Cerebellar nuclear complex (tissue), 1 donor: Measurements from ENCODE around the gene FAM174B.

Experiments
- DNase-seq, 2 experiments: peaks; one replicate each; lab custom pipeline; 2025; lab: John Stamatoyannopoulos, UW

The FAM174B gene

DNA sequence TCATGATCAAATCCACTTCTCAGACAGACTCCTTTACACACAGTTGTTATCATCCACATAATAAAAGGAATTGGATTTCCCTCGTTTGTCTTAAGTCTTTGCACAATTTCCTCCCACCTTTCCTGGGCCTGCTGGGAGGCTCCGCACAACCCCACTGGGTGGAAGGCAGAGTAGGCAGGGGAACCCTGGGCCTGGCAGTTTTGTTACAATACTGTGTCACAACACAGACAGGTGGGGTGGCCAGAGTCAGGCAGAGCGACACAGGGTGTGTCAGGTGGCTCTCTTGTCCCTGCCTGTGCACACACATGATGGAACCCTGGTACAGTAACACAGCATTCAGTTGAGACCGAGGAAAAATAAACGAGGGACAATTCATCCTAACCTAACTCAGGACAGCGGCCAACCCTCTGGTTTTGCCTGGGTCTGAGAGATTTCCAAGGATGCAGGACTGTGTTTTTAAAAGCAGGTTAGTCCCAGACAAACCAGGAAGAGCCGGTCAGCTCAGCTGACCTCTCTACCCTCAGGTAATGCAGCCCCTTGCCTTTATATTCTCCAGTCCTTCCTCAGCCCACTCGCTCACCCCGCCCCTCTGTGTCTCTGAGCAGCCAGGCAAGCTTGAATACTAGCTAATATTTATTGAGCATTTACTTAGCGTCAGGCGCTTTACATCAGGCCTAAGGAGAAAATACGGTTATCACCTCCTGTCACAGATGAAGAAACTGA, 8.8 kb upstream of the FAM174B start:
- DNase-seq = no peak

DNA sequence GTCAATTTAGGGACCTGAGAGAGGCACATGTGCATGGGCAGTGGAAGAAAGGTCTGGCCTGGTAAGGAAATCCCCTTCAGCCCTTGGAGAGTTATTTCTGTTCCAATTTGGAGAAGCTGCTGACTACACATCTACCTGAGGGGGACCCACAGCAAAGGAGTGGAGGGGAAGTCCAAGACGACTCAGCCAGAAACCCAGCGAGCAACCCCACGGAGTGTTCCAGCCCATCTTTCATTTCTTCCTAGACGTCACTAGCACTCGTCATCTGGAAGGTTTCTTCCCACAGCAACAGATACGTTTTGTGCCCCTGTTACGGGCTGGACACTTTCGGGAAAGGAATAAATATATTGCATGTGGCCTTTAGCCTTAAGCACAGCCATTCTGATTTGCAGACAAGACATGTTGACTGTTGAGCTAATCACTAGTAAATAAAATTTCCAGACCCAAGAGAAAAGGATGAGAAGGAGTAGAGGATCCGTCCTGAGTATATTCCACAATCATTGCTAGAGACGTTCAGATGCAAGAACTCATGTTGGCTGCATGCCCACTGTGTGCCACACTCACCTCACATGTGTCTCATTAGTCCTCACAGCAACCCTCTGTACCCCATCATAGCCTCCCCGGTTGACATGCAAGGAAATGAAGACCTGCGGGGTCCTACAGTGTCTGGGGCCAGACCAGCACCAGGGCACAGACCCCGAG, 7.8 kb upstream of the FAM174B start:
- no peak for DNase-seq

DNA sequence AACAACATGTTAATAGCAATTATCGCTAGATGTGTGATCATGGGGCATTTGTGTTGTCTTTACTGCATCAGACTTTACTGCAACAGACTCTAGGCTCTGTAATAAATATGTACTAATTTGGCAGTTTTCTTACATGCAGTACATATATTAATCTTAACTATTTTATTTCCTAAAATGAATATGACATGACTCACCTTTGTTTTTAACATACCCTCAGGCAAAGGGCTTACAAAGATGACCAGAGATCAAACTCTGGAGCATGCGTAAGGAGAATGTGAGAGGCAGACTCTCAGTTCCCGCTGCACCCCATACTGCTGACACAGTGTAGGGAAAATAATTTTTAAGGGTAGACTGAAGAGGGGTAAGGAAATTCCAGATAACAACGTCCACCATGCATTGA, 7.2 kb upstream of the FAM174B start:
- no peak for DNase-seq

DNA sequence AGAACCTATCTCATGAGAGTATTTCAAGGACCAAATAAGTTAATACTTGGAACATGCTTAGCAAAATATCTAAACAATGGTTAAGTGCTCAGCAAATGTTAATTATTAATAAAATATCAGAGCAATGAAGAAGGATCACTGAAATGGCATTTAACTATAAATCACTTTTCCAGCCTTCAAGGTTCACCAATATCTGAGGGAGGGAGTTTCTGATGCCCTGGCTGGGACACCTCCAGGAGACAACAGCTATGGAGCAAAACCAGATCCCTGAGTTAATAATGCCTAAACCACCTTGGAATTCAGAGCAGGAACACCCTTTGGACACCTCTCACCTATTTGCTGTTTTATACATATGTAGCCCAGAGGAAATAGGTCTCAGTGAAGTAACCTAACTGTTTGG, 6.4 kb upstream of the FAM174B start:
- no peak for DNase-seq

DNA sequence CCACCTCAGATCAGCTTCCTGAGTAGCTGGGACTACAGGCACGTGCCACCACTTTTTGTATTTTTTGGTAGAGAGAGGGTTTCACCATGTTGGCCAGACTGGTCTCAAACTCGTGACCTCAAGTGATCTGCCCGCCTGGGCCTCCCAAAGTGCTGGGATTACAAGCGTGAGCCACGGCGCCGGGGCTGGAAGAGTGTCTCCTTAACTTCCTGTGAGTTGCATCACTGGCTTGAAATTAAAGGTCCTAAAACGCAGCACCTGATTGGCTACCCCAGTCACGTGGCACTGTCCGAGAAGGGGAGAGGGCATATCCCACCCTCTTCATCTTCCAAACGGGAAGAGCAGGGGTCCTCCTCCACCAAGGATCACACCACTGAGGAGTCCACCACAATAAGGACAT, 5.5 kb upstream of the FAM174B start:
- DNase-seq = no peak

DNA sequence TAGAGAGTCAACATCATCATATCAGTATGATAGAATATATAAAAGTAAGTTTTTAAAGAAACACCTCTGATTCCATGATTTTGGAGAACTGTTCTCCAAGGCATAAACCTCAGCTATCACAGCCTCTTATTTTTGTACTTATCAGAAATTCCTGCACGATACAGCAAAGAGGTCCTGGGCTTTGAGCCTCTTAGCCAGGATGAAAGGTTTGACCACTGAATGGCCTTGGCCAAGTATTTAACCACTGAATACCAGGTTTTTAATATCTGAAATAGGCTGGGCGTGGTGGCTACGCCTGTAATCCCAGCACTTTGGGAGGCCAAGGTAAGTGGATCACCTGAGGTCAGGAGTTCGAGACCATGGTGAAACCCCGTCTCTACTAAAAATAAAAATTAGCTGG, 1.9 kb upstream of the FAM174B start:
- DNase-seq = no peak

DNA sequence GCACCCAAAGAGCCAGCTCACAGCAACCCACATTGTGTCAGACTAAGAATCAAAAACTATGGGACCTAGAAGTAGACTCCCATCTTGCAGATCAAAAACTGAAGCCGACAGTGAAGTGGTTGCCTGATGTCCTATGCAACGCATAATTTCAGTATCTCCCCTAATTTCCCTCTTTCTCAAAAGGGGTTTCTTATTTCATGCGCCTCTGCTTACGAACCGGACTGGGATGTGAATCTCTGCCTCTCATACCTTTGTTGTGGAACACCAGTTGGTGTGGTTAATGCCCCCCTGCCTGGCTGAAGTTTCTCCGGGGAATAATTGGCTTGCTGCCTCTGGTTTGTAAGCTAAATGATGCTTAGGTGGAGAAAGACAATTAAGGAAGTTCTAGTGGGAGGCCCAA, 514 bp upstream of the FAM174B start:
- DNase-seq = no peak

DNA sequence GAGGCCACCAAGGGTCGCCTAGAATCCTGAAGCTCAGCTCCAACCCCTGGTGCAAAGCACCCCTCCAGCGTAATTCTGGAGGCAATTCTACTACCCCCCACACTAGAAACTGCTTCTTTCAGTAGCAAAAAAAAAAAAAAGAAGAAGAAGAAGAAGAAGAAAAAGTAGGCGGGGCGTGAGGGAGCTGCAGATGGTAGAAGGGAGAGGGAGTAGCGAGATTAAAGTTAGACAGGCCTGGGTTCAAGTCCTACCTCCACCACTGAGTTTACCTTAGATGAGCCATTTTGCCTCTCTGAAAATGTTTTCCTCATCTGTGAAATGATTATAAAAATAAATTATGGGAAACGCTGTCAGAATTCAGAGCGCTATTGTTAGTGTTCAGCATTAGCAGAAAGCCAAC, 913 bp downstream of the FAM174B start:
- DNase-seq = no peak

DNA sequence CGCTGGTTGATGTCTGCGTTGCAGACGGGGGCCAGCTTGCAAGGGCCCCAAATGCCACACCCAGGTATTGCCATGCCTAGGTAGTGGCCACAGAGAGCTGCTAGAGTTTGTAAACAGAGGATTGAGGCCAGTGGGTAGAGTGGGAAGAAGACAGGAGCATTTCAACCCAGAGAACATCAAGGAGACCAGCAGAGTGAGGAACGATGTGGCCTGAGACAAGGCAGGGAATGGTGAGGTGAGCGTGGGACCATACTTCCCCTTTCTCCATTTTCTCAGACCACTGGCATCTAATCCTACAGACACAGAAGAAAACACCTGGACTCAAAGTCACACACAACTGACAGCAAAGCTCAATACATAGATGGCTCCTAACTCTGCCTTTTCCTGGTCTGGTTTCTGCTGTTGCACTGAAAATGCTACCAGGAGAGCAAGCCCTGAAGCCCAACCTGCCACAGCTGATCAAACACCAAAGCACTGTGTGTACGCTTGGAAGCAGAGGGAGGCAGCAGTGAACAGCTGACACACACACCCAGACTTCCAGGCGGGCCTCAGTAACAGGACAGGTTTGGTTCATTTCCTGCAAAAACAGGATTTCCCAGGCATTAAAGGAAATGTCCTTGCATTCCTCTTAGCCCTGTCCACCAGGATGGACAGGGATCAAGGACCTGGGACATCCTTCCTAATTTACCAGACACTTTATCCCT, 1.6 kb downstream of the FAM174B start:
- no peak for DNase-seq

DNA sequence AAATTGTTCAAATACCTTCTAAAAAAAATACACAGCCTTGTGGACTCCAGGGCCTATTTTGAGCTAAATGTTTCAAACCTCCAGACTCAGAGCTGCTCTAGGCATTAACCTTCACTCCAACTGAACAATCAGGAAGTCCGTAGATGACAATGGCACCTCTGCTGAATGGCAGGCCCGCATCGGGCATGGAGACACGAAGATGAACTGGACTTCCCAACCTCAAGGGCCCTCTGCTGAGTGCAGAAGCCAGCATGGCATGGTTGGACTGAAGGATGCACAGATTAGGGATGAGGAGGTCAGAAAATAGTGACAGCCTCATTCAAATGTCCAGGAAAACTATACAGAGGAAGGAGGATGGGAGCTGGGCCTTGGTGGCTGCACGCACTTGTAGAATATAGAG, 2.2 kb downstream of the FAM174B start:
- no peak for DNase-seq

DNA sequence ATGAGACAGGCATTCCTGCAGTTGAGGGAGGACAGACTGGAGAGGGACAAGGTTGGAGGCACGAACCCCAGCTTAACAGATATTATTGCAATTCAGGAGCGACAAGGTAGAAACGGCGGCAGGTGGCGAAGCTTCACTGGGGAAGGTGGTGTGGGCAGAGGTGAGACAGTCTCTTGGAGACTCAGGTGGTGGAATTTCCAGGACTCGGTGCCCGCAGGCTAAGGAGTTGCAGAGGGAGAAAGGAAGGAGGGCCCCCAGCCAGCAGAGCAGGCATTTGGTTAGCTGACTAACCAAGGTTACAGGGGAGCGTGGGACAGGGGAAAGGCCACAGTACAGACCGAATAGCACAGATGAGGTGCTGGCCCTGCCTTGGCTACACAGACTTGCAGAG, 3.0 kb downstream of the FAM174B start:
- no peak for DNase-seq

DNA sequence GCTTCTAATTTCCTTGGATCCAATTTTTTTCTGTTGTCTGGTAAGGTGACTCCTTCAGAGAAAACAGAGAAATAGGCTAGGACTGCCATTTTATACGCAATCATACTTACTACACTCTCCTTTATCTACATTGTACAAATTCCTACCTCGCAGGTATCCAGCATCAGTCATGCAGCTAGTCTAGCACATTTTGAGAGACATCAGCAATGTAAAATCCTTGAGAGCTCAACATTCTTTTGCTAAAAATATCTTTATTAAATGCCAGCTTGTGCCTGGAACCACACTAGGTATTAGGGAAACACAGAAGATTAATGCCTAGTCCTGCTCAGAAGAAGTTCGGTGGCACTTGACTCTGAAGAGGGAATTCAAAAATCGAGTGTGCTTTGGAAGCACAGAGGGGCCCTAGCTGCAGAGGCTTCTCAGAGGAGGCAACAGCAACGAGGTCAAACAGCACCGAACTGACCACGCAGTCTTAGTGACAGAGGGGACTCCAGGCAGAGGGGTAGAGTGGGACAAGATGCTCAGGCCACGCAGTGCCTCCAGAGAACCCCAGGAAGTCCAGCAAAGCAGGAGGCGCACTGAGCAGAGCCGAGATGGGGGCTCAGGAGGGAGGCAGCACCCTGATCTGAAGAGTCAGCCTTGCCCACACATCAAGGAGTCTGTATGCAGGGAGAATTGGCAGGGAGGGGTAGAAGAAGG, 3.5 kb downstream of the FAM174B start:
- no peak for DNase-seq

DNA sequence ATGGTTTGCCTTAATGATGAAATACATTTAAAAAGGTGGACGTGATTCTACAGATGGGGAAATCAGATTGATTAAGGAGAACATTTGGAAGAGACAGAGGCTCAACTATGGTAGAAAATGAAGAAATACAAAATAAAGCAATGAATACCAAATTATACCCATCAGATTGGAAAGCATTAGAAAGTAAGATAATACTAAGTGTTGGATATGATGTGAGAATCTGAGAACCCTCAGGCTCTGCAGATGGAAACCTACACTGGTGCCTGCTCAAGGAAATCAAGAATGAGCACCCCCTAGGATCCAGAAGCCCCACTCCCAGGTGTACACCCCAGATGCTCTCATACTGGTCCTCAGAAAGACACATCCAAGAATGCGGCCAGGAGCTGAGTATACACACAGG, 4.6 kb downstream of the FAM174B start:
- DNase-seq = no peak

DNA sequence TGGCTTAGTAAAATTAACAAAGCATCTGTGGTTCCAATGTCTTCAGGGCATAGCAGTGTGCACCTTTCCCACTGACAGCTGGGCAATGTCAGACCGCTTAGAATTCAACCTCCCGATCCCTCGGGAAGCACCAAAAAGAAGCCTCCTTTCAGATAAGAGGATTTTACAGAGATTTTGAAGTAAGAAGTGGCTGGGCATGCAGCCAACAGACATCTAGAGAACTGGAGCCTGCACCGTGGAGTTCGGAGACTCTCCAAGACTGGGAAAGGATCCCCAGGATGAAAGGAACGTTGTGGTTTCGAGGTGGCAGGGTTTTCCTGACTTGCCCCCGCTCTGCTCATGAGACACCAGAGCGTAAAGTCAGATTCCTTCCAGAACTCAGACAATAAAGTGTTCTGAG, 5.3 kb downstream of the FAM174B start:
- DNase-seq = no peak

DNA sequence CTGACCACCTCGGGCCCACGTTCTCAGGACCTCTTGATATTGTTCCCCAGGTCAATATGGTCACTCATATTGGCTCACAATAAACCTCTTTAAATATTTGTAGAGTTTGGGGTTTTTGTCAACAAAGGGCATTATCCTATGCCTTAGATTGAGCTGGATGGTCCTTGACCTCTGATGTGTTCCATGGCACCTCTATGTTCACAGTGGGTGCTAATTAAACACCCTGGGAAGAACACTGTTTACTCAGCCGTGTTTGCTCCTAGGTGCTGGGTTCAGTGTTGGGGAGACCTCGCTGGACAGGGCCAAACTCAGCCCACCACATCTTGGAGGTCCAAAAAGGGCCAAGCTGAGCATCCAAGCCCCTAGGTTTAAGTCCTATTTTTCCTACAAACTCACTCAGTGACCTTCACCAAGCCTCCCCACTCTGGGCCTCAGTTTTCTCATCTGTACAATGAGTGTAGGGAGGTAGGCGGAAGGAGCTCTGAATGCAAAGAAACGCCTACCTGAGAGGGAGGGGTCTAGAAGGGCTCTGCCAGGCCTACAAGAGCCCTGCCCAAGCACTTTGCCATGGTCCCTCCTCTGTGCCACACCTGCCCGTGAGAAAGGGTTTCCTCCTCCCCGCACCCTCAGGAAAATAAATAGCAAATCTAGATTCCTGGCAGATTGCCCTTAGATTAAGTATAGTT, 7.2 kb downstream of the FAM174B start:
- no peak for DNase-seq

DNA sequence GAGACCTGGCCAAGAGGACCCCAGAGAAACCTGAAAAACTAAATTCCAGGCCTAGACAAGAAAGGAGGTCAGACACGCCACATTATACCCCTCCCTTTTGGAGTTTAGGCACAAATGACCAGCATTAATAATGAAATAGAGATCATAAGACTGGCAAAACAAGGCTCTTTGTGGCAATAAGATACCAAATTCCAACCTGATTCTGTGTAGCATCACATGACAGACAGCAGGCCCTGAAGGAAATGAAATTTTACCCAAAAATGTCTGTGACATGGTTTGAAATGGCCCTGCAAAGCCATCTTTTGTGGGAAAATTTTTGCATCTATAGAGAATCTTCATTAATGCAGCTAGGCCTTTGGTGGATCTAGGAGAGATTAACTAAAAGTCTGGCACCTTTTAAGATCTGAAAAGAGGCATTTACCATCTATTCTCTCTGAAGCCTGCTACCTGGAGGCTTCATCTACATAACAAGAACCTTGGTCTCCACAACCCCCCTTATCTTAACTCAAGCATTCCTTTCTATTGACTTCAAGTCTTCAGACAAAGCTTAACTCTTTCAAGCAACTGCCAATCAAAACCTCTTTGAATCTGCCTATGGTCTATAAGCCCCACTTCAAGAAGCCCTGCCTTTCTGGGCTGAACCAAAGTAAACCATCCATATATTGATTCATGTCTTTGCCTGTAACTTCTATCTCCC, 8.0 kb downstream of the FAM174B start:
- no peak for DNase-seq

DNA sequence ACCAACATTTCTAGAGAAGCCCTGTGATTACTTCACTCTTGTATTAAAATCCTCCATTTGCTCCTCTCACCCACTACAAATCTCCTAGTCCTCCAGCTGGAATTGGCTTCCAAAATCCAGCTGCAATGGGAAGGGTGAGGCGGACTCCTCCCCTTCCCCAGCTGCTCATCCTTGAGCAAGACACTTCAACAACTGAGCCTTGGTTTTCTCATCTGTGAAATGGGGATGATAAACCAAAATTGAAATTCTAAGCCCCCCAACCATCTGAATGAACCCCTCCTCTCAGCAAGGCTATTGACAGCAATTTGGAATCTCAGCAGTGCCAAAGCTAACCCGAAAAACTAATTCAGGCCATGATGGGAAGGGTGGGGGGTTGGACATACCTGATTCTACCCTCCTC, 9.4 kb downstream of the FAM174B start:
- no peak for DNase-seq

DNA sequence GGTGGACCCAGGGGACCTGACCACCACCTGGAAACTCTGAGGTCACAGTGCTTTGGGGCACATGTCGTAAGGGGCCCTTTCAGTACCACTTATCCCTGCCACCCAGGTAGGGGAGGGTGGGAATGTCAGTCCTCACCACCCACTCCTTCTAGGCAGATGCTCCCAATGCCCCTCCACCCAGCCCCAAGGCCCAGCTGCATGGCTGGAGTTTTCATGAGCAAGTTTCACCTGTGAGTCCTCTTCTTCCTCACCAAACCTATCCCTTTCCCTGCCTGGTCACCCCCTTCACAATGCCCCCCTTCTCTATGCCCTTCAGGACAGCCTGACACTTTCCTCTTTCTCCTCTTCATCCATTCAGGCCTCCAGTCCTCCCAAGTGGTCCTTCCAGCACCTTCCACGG, 9.8 kb downstream of the FAM174B start:
- no peak for DNase-seq

DNA sequence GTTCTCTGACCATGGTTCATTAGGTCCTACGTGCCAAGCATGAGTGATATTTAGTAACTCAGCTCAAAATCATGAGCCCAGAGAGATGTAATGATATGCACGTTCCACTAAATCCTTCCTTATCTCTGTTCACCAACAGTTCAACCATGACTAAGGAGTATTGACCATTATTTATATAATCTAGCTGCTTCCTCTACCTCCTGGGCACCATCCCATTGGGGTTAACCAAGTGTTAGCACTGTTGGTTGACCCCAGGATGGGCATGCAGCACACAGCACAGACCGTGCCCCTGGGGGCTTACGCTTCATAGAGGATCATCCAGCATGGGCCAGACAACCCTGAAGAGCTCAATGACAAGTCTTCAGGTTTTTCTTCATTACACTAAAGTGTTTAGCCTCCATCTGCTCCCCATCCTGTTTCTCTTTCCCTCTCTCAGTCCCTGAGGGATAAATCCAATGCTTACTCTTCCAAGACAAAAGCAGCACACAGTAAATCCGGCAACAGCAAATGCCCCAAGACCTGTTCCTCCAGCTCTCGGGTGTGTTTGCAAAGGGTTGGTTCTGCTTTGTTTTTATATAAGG, 10.4 kb downstream of the FAM174B start:
- no peak for DNase-seq

DNA sequence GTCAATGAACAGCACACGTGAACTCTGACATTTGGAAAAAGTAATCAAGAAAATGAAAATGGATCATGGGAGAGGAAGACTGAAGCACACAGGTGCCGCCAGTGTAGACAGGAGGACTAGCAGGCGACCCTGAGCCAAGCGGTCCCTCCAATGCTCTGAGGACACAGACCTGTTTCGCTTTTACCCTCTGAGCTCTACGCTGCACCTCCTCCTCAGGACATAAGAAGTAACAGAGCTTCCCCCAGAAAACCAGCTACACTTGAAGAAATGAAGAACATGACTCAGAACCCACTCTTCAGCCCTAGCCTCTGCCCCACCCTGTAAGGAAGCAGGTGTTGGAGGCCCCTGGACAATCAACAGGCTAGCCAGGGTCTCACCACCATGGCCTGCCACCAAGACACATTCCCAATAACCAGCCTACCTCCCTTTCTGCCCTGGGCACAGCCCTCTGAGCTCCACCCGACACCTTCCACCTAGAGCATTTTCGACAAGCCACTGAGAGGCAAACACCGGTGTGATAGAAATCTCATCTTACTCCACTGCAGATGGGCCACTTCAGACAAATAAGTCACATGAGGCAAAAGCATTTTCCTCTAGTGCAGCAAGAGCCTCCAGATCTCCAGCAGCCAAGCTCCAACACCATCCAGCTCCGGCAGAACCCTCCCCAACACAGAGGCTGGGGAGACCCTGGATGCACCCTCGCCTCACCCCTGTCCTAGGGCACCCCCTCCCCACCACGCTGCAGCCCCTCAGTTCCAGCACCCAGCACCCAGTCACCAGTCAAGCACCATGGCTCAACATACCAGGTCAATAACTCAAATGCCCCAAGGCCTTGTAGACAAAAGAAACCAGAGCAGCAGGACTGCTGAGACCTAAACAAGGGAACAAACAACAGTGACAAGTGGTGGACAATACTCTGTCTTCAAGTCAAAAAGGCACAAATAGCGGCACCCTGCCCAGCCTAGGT, 11.4 kb downstream of the FAM174B start:
- no peak for DNase-seq
